Right forelimb (tissue), 1 donor: ENCODE data around the gene DPP7.
"Not testable (repeated sequence)": the region's sequence is repeated elsewhere in the genome, so short reads cannot be mapped to it uniquely, and the experiment has no call there.

ENCODE experiments used
- DNase-seq: peaks from one replicate; pipeline ENCODE4 v3.0.0-alpha.2; 2018

The DPP7 gene

DNA sequence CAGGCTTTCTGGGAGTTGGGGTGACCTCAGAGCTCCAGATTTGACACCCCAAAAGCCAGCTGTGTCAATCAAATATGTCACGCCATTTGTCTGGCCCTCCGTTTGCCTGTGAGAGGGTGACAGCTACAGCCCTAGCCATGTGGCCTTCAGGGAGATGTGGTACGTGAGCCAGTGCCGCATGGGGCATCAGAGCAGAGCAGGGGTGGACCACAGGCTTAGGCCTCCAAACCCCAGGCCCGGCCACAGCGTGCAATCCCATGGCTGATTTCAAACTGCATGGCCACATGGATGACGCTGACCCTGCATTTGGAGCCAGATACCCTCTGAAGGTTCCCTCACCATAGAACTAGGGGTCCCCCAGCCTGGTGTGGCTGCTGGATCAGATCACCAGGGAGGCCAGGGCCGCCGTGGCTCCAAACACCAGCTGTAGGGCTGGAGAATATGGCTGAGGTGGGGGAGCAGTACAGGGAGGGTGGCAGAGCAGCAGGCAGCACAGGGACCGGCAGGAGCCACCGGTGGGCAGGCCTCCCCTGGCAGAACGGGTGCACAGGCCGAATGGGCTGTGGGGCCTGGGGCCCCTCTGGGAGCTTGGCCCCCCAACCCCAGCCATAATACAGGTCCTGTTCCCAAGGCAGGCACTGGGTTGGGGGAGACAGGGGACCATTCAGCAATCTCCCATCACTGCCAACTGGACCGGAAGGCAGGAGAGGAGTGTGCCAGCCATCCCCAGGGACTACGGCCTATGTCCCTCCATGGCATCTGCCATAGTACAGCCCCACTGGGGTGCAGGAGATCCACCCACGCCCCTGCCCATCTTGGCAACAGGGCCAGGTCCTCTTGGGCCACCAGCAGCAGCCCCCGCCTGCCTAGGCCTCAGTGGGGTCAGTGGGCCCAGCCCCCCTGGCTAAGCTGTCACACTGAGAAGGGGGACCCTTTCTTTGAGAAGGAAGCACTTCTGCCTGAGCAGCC lies 45.7 kb downstream of the DPP7 start:
- no peak for DNase-seq

DNA sequence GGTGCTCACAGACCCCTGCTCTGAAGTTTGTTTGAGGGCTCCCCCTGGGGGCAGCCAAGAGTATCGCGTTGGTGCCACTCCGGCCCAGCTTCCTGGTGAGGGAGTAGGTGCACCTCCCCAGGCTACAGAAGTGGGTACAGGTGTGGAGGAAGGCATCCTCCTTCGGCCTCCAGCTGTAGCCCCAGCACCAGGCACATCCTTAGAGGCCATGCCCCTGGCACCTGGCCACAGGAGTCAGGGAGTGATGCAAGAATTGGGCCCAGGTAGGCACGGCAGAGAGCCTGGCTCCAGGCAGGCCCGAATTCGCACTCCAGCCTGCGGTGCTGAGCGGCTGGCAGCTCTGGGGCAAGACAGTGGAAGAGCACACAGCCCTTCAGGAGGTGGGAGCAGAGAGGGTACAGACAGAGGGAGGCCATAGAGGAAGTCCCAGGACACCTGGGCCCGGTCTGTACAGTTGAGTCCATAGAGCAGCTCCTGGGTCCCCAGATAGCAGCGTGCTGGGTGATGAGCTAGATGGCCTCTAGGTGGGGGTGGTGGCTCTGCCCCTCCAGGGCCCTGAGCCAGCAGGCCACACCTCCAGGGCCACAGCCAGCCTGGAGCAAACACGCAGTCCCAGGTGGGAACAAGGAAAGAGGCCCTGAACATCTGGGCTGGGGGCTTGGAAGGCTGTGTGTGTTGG lies 46.5 kb downstream of the DPP7 start:
- peak; percentile 84 for DNase-seq

DNA sequence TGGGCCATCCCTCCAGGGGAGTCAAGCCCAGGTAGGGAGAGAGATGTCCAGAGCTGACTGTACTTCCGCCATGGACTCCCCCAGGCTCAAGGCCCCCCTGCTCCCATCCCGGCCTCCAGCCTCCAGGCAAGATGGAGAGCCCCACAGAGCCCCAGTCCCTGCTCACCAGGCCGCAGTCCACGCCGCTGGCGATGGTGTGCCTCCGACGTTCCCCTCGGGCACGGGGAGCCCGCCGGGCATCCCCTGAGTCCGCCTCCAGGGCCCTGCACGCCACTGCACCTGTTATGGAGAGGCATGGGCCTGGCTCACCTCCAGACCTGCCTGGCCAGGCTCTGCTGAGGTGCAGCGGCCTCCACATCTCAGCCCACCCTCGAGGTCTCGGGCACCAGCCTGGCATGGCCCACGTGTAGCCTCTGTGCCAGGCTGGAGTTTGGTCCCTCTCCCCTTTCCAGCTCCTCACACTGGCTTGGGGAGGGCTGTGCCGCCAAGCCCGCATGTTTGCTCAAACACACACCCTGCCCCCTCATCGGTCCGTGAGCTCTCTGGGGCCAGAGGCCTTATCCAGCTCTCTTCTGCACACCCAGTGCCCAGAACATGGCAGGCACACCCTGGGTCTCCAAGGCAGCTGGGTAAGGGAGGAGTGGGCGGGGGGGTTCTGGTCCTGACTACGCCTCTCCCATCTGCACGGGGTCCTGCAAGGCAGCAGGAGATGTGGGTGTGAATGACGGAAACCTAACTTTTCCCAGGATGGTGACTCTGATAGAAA lies 48.3 kb downstream of the DPP7 start:
- no peak for DNase-seq

DNA sequence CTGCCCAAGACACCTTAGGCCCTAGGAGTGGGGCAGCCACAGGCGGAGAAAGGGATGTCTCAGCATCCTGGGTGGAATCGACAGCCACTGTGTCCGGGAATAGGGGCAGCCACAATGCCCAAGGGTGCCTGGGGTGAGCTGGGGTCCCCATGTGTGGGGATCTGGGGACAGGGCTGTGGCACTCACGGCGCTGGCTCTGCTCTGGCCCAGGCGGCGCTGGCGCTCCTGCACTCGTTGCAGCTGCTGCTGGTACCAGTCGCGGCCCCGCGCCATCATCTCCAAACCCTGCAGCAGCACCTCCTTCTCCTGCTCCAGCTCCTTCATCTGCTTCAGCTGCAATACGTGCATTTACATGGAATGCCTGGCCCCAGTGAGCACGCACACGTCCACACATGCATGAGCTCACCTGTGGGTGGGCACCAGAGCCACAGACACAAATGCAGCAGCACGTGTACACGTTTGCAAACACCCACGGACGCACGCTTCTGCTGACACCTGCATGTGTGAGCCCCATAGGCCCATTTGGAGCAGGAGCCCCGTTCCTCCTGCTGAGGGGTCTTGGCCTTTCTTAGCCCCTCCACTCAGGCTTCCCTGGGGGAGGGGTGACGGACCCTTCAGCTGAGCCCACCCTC lies 49.1 kb downstream of the DPP7 start:
- DNase-seq, result no peak

DNA sequence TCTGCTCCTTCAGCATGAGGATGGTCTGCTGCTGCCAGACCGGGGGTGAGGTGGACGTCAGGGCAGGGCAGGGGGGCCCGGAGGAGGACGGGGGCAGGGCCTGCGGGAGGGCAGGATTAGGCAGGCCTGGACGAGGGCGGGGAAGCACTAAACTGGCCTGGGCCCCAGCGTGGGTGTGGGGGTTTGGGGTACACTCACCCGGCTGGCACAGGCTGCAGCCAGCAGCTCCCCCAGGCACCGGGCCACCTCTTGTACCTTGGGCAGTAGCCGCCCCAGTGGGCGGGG lies 49.7 kb downstream of the DPP7 start:
- DNase-seq, result no peak

DNA sequence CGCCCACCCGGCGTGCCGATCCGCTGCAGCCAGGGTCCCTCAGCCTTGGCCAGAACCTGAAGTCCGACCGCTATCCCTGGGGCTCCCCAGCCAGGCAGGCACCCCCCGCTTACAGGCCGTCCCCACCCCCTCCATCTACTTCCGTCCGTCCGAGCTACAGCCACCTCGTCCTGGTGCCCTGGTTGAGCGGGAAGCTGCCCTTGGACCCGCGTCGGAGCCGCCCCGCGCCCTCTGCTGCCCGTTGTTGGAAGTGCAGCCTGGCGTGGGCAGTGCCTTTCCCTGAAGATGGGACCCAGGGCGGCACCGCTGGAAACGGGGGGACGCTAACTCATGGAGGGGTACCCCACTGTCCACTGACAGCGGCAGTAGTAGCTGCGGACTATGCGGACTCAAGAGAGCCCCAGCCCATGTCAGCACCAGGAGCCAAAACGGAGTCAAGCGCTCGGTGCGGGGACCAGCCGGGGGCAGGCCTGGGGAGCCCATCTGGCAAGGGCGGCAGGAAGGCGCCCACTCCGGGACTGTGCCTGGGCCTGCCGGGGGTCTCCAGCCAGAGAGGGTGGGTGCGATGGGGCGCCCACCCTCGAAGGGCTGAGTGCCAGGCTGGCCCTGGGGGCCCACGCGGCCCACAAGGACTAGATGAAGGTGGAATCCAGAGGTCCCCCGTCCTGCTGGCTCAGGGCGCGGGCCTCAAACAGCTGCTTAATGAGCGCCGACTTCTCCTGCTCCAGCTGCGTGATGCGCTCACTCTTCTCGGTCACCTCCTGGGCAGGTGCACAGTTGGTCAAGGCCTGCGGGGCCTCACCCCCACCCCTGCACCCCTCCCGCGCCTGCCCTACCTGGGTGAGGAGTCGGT lies 50.3 kb downstream of the DPP7 start:
- peak; percentile 81 for DNase-seq

DNA sequence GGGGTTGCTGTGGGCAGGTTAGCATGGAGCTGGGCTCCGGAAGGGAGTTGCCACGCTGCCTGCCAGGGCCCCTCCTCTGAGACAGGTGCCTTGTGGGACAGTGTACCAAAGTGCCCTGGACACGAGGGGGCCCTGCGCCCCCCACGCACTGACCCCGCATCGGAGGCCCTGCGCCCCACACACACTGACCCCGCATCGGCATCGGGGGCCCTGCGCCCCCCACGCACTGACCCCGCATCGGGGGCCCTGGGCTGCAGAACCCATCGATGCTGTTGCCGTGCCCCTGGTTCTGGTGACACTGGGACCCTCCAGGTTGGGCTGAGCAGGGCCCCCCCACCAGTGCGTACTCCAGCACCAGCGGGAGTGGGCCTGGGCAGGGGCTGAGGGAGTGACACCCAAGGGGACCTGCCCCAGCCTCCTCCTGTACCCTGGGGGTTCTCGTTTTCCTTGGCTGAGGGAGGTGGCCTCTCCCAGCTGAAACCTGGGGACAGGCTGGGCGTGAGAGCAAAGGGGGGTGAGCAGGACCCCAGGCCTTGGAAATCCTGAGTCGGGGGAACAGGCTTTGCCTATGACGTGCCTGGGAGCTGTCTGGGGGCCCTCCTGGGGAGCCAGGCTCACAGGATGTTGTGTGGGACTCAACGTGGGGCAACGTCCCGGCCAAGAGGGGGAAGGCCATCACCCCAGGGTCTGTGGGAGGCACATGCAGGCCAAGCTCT lies 51.1 kb downstream of the DPP7 start:
- no peak for DNase-seq

DNA sequence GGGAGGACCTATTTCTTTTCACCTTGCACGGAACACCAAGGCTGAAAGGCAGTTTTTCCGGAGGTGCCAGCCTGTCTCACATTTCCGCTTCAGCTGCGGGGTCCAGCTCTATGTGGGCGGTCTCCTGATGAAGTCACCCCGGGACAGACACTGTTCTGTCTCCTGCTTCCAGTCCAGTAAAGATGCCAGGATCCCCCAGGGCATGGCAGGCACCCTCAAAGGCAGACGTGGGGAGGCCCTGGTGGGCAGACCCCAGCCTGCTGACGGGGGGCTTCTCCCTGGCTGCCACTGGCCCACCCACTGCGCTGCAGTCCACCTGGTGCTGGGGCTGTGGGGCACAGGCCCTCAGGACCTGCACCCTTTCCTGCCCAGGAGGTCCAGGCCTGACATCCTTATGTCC lies 51.7 kb downstream of the DPP7 start:
- not testable (repeated sequence) for DNase-seq

DNA sequence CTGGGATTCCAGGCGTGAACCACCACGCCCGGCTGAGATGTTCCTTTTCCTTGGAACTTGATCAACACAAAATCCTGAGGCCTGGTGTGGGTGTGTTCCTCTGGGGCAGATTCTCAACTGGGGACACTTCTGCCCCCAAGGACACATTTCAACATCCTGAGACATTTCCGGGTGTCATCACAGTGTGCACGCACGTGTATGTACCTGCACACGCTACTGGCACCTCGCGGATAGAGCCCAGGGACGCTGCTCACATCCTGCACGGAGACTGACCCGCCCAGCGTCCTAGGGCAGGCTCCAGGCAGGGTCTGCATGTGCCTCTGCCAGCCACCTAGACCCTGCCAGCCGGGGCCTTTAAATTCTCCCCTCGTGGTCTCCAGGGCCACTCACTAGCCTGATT lies 52.1 kb downstream of the DPP7 start:
- DNase-seq, result no peak
